Activated naive CD8-positive, alpha-beta T cell treated with anti-CD3 and anti-CD28 coated beads, Interleukin-2, amount 50 U/mL, for 16 hours (primary cell): ENCODE results near the gene IFT81.
"Not testable (repeated sequence)": the region's sequence is repeated elsewhere in the genome, so short reads cannot be mapped to it uniquely, and the experiment has no call there.

ENCODE experiments used
- DNase-seq: peaks from one replicate; pipeline ENCODE4 v3.0.0-alpha.2; 2020; ENCODE audit warnings: low read depth, low spot score

The IFT81 gene, protein sequence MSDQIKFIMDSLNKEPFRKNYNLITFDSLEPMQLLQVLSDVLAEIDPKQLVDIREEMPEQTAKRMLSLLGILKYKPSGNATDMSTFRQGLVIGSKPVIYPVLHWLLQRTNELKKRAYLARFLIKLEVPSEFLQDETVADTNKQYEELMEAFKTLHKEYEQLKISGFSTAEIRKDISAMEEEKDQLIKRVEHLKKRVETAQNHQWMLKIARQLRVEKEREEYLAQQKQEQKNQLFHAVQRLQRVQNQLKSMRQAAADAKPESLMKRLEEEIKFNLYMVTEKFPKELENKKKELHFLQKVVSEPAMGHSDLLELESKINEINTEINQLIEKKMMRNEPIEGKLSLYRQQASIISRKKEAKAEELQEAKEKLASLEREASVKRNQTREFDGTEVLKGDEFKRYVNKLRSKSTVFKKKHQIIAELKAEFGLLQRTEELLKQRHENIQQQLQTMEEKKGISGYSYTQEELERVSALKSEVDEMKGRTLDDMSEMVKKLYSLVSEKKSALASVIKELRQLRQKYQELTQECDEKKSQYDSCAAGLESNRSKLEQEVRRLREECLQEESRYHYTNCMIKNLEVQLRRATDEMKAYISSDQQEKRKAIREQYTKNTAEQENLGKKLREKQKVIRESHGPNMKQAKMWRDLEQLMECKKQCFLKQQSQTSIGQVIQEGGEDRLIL

DNA sequence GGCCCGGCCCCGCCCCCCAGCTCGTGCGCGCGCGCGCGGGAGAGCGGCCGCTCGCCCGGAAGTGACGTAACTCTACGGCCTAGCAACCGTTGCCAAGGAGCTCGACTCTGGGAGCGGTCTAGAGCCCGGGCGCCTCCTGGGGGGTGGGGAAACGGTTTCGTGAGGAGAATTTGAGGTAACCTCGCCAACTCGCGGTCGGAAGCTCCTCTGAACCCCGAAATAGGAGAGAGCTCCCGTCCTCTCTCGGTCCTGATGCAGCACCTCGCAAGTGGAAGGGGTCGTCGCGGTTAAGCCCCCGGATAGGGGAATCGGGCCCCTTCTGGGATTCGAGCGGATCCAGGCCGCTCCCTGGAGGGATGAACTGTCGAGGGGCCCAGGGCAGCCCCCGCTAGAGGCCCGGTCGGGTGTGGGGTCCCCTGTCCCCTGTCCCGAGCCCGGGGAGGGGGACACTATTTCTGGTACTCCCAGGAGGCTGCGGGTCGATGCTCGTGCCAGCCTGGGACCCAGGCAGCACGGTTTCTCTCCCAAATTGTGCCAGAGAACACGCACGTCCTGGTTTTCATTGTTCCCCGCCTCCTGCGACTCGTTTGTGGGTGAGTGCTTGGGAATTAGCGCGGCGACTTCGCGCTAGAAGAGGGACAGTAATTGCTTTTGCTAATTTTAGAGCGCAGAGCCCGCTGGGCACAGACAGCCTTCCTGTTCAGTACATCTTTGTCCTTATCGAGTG lies at the start of gene IFT81:
IFT81 (plus strand) TSS at position 89 of the 727 bp plus-strand sequence. CDS start 3,024 bp downstream, outside the sequence.
- DNase-seq: peak; percentile 80

DNA sequence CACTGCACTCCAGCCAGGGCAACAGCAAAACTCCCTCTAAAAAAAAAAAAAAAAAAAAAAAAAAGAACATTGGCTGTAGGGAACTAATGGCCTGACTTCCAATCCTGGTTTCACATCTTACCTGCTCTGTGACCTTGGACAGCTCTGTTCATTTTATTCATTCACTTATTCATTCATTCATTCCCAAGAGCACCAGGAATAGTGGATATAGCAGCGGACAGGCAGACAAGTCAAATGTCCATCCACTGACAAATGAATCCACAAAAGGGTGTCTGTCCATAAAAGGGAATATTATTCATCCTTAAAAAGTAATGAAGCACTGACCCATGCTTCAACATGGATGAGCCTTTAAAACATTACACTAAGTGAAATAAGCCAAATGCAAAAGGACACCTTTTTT lies 48.3 kb upstream of the IFT81 start:
- no peak for DNase-seq

DNA sequence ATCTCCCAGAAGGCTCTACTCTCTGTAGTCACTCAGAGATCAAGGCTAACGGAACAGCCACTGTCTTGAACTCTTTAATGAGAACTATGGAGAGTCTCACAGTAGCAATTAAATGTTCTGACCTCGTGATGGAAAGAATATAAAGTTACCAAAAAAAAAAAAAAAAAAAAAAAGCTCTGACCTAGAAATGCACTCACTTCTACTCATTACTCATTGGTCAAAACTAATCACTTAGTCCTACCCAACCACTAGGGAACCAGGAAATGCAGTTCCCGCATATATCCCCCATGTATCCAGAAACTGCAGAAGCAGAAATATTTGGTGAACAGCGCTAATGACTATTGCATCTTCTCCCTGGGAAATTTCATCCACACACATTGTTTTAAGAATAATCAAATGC lies 46.4 kb upstream of the IFT81 start:
- no peak for DNase-seq

DNA sequence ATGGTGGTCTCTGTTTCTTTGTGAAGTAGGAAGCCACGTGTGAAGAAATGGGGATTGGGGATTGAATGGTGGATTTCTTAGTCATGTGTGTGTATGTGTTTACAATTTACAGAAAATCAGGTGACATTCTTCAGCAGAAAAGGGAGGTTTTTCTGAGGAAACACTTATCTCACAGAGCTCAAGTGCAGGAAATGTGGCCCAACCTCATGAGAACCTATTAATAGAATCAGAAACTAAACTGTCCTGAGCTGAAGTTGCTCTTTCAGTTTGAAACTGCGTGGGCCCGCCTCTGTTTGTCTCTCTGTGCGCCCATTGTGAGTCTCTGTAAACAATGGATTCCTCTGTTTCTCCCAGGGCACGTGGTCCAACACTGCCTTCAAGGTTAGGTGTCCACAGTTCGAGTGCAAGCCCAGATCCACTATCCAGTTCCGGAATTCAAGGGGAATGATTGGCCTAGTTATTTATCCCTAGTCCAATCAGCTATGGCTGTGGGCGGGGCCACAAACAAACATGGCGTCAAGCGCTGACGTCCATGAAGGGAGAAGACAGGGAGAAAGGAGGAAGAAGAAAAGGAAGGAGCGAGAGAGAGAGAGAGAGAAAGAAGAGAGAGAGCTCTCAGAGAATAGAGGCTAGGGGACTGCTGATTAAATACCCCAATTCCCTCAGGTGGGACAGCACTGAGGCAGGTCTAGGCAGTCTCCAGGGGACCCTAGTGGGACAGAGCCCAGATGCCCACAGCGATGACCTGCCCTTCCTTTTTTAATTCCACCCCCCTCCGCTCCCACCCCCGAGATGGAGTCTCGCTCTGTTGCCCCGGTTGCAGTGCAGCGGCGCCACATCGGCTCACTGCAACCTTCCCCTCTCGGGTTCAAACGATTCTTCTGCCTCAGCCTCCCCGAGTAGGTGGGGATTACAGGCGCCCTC lies 44.4 kb upstream of the IFT81 start:
- DNase-seq: peak; percentile 35

DNA sequence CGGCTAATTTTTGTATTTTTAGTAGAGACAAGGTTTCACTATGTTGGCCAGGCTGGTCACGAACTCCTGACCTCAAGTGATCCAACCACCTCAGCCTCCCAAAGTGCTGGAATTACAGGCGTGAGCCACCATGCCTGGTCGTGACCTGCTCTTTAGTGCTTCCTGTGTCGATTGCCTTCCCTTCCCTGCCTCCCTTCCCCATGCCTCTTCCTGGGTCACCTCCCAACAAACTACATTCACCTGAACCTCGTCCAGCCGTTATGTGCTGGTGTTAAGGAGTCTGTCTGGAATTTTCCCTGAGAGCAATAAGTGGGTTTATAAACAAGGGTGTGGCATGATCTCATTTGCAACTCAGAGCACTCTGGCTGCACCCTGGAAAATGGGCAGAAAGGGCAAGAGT lies 43.7 kb upstream of the IFT81 start:
- DNase-seq: no peak

DNA sequence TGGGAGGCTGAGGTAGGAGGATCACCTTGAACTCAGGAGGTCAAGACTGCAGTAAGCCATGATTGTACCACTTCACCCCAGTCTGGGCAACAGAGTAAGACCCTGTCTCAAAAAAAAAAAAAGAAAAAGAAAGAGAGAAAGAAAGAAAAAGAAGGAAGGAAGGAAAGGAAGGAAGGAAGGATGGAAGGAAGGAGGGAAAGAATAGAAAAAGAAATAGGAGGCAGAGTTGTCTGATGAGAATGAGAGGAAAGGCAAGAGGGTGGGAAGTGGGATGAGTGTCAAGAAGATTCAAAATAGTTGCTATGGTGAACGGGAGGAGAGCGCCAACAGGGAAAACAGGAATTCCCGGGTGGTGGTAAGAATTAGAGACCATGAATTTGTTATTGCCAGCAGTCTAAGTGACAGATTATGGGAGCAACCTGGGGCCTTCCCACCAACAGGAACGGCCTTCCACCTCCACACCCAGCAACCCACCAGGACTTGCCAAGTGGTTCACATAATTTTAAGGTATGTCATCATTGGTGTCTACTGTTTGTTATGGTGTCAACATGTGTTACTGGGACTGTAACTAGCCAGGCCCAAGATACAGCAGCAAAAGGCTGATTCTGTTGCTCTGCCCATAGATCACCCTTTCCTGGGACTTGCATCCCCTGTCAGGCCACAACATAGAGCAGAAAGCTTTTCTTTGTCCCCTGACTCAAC lies 39.7 kb upstream of the IFT81 start:
- DNase-seq: no peak

DNA sequence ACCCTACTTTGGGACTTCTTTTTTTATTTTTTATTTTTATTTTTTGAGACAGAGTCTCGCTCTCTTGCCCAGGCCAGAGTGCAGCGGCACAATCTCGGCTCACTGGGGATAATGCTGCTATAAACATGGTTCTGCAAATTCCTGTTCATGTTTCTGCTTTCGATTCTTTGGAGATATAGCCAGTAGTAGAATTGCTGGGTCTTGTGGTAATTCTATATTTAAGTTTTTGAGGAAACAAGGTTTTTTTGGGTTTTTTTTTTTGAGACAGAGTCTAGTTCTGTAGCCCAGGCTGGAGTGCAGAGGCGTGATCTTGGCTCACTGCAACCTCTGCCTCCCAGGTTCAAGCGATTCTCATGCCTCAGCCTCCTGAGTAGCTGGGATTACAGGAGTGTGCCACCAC lies 35.9 kb upstream of the IFT81 start:
- not testable (repeated sequence) for DNase-seq

DNA sequence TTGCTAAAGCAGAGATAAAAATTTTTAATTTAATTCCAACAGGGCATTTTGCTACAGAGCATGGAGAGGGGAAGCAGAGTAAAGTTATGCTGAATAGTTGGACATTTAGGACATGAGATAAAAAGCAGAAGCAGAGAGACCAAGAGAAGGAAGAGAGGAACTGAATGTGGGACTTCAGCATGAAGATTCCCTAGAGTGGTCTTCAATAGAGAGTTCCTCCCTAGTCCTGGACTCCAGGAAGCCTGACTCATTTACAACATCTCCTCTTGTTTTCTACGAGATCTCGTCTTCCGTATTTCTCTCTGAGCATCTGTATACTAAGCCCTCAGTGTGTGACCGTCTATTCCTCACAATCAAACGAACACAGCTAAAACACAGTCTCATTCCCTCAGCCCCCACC lies 35.2 kb upstream of the IFT81 start:
- DNase-seq: no peak

DNA sequence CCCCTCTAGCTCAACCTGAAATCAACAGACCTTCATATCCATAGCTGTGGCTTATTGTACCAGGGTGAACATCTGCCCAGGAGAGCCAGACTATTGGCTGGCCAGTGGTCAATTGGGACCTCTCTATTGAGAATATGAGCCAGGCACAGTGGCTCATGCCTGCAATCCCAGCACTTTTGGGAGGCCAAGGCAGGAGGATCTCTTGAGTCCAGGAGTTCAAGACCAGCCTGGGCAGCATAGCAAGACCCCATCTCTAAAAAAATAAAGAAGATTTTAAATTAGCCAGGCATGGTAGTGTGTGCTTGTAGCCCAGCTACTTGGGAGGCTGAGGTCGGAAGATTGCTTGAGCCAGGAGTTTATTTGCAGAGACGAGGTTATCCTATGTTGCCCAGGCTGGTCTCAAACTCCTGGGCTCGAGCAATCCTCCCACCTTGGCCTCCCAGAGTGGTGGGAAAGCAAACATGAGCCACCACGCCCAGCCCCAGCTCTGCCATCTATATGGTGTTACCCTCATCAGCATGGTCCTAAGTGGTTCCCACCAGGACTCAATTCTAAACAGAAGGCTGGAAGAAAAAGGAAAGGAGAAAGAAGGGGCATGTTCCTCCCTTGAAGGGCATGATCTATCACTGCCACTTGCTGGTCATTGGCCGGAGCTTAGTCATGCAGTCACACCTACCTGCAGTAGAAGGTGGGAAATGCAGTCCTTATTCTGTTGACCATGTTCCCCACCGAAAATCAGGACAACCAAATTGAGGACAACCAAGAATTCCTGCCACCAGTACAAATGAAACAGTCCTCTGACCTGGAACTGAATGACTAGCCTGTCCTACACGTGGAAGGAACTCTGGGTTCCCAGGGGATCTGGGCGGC lies 33.7 kb upstream of the IFT81 start:
- DNase-seq: no peak

DNA sequence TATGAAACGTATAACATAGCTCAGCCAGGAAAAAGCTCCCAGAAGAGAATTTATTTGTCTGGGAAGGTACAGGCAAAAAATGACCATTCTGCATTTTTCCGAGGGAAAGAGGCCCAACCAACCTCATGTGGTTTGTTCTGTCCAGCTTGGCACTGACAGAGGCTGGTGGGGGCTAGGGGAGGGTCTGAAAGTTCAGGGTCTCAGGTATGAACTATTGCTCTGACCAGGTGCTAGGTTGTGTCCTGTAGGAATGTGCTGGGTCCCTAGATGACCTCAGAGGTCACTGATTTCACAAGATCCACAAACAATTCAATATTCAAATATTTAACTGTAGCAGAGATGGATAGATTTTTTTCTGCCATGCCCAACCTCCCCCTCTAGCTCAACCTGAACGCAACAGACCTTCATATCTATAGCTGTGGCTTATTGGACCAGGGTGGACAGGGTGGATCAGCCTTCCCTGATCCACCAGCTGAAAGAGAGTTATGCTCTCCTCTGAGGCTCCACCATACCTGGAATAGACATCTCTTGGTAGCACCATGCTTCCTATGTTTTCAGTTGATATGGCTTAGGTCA lies 32.9 kb upstream of the IFT81 start:
- no peak for DNase-seq

DNA sequence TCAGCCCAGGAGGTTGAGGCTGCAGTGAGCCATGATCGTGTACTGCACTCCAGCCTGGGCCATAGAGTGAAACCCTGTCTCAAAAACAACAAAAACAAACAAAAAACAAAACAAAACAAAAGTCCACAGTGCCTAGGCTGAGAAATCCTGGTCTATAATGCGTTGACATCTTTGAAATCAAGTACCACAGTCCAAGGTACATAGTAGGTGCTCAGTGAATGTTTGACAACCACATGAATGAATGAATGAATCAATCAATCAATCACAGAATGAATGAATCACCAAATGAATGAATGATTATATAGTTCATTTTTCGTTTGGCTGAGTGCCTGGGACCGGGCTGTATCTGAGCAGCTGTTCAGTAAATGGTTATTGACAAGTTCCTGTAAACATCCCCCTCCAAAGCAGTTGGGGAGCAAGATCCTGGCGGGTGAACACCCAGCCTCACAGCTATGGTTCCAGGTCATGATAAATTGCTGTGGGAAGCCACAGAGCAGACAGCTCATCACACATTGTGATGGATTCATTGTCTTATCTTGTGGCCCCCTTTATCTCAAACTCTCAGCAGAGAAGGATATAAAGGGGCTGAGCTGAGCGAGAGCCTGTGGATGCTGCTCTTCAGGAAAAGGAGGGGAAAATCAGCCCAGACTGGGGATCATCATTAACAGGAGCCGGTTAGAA lies 30.4 kb upstream of the IFT81 start:
- no peak for DNase-seq

DNA sequence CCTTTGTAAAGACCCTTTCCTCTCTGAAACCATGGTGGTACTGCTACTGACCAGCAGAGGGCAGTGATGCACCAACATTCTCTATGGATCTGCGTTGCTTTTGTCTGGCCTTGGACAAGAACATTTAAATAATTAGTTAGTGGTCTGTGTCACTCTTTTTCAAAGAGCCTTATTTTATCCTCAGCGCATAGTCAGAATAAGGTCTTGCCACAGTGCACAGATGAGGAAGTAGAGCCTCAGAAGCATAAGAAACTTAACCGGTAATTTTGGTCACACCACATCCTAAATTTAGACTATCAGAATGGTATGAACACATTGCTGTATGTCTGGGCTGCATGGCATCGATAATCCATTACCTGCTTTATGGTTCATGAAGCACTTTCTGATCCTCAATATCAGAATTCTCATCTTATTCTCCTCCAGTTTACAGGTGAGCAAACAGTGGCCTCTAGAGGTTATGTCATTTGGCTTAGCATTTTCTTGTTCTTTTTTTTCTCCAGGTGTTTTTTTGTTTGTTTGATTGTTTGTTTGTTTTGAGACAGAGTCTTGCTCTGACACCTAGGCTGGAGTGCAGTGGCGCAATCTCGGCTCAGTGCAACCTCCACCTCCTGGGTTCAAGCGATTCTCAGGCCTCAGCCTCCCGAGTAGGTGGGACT lies 23.7 kb upstream of the IFT81 start:
- DNase-seq: no peak

DNA sequence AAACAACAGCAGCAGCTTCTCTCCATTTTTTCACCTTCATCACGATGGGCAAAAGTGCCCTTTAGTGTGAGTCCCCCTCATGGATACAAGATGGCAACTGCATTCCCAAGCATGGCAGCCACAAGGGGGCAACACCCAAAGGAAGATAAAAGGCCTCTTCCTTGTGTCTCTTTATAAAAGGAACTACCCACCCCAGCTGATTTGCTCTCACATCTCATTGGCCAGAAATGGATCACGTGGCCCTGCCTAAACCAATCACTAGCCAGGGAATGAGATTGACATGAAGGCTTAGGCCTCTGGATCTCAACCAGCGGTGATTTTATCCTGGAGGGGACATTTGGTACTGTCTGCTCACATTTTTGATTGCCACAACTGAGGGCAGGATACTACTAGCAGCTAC lies 21.9 kb upstream of the IFT81 start:
- no peak for DNase-seq

DNA sequence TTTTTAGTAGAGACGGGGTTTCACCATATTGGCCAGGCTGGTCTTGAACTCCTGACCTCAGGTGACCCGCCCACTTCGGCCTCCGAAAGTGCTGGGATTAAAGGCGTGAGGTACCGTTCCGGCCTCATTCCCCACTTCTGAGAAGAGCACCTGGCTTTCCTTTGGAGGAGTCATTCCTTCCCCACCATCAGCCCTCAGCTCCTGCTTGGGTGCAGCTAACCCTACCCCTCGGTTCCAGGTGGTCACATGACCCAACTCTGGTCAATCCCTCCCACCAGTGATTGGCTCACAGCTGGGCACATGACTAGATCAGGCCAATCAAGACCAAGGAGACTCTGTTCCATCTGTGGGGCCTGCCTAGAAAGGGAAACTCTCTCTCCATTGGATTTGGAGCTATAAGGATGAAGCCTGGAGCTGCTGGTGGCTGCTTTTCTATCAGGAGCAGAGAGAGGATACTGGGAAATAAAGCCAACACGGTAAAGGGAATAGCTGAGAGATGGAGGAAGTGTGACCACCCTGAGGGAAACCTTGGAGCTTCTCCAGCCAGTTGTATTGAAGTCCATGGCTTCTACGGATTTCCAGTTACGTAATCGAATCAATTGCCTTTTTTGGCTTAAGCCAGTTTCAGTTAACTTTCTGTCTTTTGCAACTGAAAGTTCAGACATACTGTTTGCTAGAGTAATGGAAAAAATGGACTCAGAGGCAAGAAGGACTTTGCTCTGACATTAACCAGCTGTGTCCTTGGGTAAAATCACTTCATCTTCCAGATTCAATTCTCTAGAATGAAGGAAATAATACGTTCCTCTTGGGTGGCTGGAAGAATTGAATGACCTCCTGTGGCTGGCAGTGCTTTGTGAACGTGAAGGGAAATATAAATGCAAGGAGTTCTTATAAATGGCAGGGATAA lies 19.7 kb upstream of the IFT81 start:
- no peak for DNase-seq

DNA sequence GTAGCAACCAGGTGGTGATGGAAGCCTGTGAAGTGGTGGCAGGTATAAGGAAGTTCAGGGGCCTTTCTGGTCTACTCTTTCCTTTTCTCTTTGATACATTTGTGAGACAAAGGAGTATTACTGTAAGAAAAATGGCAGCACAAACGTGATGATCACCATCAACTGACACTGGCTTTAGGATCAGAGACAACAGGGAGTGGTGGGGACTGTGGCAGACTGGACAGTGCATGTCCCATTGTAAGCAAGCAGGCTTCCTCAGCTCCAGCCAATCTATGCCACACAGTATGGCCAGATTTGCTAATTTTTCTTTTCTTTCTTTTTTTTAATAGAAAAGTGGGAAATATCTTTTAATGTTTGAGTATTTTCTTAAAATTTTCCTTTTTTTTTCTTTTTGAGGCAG lies 19.0 kb upstream of the IFT81 start:
- no peak for DNase-seq

DNA sequence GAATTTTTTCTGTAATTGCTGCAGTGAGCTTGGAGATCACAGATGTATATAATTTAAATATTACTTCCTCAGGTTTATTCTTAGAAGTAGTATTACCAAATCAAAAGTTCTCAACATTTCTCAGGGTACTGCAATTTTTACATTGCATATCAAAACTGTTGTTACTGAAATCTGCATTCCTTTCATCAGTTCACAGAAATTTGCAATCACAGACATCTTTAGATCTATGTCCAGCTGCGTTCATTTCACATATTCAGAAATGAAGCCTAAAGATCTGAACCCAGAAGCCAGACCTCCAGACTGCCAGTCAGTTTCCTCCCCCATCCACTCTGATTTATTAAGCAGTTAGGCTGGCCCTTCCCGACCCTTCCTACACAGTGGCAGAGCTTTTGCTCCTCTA lies 18.2 kb upstream of the IFT81 start:
- DNase-seq: no peak
